ENCODE data around the gene MRM2.

Gene MRM2

GRCh38 chr7:2202901-2203765 is 38.9 kb downstream of the MRM2 start:
- DNase-seq (ENCODE audit: low spot score): no peak

- DNase-seq (ENCODE audit: low spot score): no peak
These were observed 39.6 kb downstream of the MRM2 start for GRCh38 chr7:2202361-2202761.

DNA sequence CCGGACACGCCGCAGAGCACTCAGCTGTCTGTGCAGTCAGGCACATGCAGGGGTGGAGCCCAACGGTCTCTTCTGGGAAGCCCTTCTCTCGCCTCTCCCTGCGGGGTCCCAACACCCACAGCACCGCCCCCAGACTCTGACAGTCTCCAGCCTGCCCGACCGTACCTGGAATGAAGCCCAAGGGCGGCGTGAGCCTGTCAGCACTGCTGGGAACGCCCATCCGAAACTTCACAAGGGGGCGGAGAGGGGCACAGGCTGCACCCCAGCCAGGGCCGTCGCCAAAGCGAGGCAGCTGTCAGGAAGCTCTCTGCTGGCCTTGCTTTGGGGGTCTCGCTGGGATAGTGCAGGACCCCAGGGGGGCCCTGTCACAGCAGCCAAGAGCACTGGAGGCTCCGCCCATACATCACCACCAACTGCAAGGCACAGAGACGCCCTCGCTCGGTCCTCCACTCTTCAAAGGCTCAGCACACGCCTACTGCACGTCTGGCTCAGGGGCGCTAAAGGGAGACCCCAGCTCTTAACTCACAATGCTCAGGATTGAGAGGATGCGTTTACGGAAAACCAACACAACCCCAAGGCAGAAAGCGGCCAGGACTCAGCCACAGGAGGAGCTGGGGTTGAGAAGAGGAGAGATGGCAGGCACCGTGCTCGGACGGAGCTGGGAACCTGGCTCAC is 40.2 kb downstream of the MRM2 start:
- DNase-seq (ENCODE audit: low spot score): no peak

DNA sequence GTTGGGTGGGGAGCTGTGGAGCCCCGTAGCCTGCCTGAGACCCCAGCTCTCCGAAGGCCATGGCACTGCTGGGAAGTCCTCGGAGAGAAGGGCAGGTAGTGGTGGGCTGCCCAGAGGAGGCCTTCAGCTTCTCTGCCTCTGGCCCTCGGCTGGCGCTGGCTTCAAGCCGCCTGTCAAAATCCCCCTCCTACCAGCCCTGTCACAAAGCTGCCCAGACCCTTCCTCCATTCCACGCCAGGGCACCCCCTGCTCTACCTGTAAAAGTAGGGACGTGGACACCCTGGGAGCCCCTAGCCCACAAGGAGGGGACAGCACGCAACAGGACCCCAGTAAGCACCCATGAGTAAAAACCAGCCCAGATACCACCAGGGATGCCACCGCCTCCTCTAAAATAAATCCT is 40.9 kb downstream of the MRM2 start:
- no peak for DNase-seq (ENCODE audit: low spot score)

GRCh38 chr7:2200584-2200980 is 41.4 kb downstream of the MRM2 start:
- no peak for DNase-seq (ENCODE audit: low spot score)

GRCh38 chr7:2199956-2200583 is 41.9 kb downstream of the MRM2 start:
- no peak for DNase-seq (ENCODE audit: low spot score)

- DNase-seq (ENCODE audit: low spot score): no peak
These were observed 42.5 kb downstream of the MRM2 start for GRCh38 chr7:2199528-2199927.

DNA sequence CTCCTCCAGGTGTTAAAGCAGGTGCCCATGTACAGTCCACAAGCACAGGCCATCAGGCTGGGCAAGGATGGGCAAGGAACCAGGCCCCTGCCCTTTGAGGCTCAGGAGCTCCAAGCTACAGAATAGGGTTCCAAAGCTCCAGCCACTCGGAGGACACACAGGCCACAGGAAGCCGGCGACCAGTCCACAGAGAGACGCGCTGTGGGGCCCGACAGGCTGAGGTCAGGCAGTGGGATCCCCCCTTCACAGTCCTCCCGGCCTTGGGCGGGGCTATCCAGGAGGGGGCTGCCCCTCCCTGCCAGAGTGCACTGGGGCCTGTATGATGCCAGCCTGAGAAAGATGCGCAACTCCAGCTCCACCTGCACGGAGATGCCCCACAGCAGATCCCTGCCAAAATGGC is 43.2 kb downstream of the MRM2 start:
- no peak for DNase-seq (ENCODE audit: low spot score)

- no peak for DNase-seq (ENCODE audit: low spot score)
These were observed 43.8 kb downstream of the MRM2 start for GRCh38 chr7:2198206-2198605.

- no peak for DNase-seq (ENCODE audit: low spot score)
These were observed 44.4 kb downstream of the MRM2 start for GRCh38 chr7:2197436-2198155.

- no peak for DNase-seq (ENCODE audit: low spot score)
These were observed 45.3 kb downstream of the MRM2 start for GRCh38 chr7:2196381-2197378.

GRCh38 chr7:2195400-2196246 is 46.4 kb downstream of the MRM2 start:
- peak; percentile 33 for DNase-seq (ENCODE audit: low spot score)

DNA sequence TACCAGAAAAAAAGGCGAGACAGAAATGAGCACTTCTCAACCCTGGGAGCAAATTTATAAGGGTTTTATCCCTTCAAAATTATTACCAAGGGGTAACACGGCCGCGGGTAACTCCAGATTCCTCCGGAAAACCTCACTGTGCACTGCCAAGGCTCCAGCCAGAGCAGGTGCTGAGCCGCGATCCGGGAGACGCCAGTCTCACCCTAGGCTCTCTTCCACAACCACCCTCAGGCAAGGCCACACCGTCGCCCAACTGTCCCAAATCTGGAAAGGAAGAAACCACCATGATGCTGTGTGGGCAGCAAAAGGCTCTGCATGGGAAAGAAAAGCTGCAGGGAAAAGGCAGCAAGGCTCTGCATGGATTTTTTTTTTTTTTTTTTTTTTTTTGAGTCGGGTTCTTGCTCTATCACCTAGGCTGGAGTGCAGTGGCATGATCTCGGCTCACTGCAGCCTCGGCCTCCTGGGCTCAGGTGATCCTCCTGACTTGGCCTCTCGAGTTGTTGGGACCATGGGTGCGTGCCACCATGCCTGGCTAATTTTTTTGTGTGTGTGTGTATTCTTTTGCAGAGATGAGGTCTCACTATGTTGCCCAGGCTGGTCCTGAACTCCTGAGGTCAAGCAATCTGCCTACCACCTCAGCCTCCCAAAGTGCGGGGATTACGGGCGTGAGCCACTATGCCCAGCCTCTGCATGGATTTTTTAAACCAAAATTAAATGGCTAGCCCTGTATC is 48.3 kb downstream of the MRM2 start:
- no peak for DNase-seq (ENCODE audit: low spot score)

DNA sequence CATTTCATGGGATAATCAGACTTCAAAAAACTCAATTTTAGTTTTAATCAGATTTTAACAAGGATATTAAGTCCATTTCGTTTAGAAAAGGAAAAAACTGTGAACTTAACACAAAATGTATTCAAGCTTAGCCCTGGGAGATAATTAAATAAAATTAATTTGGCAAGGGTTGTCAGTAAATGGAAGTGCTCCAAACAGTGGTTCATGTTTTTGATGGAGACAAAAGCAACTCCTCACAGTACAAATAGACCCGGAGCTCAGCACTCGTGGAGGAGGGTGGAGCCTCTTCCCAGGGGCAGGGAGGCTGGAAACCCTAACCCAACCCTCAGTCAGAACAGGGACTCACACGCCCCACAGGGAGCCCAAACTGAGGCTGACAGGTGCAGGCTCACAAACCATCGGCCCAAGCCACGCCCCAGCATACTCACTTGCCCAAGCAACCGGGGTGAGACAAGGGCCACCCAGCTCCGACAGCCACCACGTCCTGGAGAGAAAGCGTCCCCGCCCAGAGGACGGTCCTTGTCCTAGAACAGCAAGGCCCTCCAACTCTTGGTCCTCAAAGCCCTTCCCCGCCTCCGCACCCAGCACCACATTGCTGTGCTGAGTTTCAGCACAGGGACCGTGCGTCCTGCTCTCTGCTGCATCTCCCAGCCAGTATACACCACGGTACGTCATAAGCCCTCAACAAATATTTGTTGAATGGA is 49.0 kb downstream of the MRM2 start:
- DNase-seq (ENCODE audit: low spot score): no peak

DNA sequence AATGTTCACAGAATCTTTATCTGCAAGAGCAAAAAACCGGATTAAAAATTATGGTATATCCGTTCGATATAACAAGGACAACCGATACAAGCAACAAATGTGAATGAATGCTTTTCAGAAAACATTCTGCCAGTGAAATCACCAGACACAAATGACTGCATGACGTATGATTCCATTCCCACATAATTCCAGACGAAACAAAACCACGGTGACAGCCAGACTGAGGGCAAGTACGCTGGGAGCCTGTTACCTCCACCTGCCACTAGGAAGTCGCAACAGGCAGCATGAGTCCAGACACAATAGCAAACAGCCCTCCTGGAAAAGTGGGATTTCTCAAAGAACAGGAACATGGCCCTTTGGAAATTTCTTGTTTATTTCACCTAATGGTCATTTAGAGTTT is 51.0 kb downstream of the MRM2 start:
- DNase-seq (ENCODE audit: low spot score): no peak

DNA sequence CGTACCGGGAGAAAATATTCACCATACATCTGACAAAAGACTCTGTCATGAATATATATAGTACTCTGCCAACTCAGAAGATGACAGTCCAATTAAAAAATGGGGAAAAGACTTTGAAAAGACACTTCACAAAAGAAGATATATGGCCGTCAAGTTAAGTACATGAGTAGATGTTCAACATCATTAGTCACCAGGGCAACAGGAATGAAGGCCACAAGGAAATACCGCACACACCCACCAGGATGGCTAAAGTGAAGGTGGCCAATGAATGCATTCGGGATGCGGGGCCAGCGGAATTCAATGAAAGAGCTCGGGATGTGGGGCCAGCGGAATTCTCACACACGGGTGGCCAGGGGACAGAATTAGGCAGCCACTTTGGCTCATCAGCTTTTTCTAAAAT is 51.5 kb downstream of the MRM2 start:
- DNase-seq (ENCODE audit: low spot score): no peak

DNA sequence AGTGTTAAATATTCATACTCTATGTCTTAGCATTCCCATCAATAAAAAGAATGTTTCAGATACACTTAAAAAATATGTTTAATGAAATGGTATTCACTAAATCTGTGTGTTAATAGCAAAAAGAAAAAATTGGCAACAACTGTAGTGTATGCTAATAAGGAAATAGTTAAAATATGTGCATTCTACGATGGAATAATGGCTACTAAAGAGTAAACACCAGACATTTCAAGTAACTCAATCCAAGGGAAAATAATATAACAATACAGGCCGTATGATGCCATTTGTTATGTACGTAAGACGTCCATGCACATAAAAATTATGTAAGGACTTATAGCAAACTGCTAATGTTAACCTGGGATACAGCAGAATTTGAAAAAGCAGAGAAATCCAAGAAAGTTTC is 55.8 kb downstream of the MRM2 start:
- DNase-seq (ENCODE audit: low spot score): no peak

DNA sequence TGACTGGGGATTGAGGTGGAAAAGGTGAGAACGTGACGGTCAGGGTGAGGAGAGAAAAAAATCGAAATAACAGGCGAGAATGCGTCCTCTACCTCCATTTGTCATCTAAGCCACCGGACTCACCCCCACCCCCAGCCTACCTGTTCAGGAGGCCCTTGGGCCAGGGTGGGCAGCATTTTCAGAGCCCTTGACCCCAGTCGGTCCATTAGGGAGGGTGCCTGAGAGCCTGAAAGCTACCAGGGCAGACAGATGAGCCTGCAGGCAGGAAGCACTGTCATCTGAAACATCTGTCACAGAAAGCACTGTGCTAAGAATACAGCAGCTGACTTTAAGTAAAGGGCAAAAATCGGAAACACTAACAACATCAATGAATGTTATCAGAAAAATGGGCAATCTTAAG is 56.3 kb downstream of the MRM2 start:
- no peak for DNase-seq (ENCODE audit: low spot score)

Measured in hematopoietic multipotent progenitor cell treated with erythropoietin and hydrocortisone succinate and interleukin-3 and kit ligand, for 17 days (in vitro differentiated cells).